CD4-positive, CD25-positive, alpha-beta regulatory T cell (primary cell): ENCODE measurements around the gene CAND2. TPM values are rescaled to one million over a fixed set of nuclear protein-coding genes. Genes with fewer than 3 reads are reported as not detected.
A peak's percentile ranks its signal among the peaks of the same experiment; 100 is the strongest.
"Not testable (repeated sequence)": the region's sequence is repeated elsewhere in the genome, so short reads cannot be mapped to it uniquely, and the experiment has no call there.

Experiments used
- ATAC-seq, 2 donors: fragments of 150-1000 bp; cut with Tn5 transposase; one replicate each; pipeline ENCODE4 v1.10.0; 2021; ENCODE audit warnings: low read depth in 2 of 2, moderate number of reproducible peaks in 2 of 2, moderate library complexity in 1 of 2
- DNase-seq, 3 donors: peaks; one replicate each; pipeline versions ENCODE4 v3.0.0 to v3.0.0-alpha.2; 2012 to 2022; ENCODE audit warnings: mixed read lengths in 1 of 3
- H3K27ac ChIP-seq: one replicate; pipeline ENCODE4 v1.7.0; 2013; ENCODE audit warnings: mild to moderate bottlenecking, low read length; ENCODE audit not compliant: insufficient read depth, poor library complexity, severe bottlenecking
- H3K27me3 ChIP-seq: one replicate; pipeline ENCODE4 v1.7.0; 2013; ENCODE audit warnings: low read length; ENCODE audit not compliant: control insufficient read depth, insufficient read depth
- H3K36me3 ChIP-seq: one replicate; pipeline ENCODE4 v1.7.0; 2013; ENCODE audit warnings: mild to moderate bottlenecking, low read length, moderate library complexity; ENCODE audit not compliant: control insufficient read depth, insufficient read depth
- H3K4me1 ChIP-seq: 2 replicates; pipeline ENCODE4 v1.7.0; 2013; ENCODE audit warnings: mild to moderate bottlenecking, low read length; ENCODE audit not compliant: insufficient read depth, control insufficient read depth, poor library complexity, severe bottlenecking
- H3K4me3 ChIP-seq: one replicate; pipeline ENCODE4 v1.7.0; 2013; ENCODE audit warnings: low read depth, mild to moderate bottlenecking, low read length, moderate library complexity
- H3K9me3 ChIP-seq, 2 experiments: 1 replicate in 1 of 2; 2 replicates in 1 of 2; pipeline ENCODE4 v1.7.0; 2013; ENCODE audit warnings: low read length in 2 of 2, mild to moderate bottlenecking in 1 of 2, moderate library complexity in 1 of 2; ENCODE audit not compliant: control insufficient read depth in 2 of 2
- H3K27ac Mint-ChIP-seq, 3 donors: one replicate each; pipeline ENCODE4 v1.8.0; 2020 to 2022; ENCODE audit warnings: mild to moderate bottlenecking in 3 of 3, mixed read lengths in 3 of 3, moderate library complexity in 2 of 3
- H3K27me3 Mint-ChIP-seq: one replicate; pipeline ENCODE4 v1.8.0; 2022; ENCODE audit warnings: mild to moderate bottlenecking, mixed read lengths
- H3K36me3 Mint-ChIP-seq: one replicate; pipeline ENCODE4 v1.8.0; 2020; ENCODE audit warnings: mixed read lengths
- H3K4me1 Mint-ChIP-seq, 4 donors: one replicate each; pipeline ENCODE4 v1.8.0; 2020 to 2022; ENCODE audit warnings: mixed read lengths in 4 of 4, mild to moderate bottlenecking in 1 of 4
- H3K4me3 Mint-ChIP-seq, 4 donors: one replicate each; pipeline ENCODE4 v1.8.0; 2020 to 2022; ENCODE audit warnings: mild to moderate bottlenecking in 4 of 4, mixed read lengths in 4 of 4, moderate library complexity in 3 of 4
- H3K9me3 Mint-ChIP-seq, 7 donors: one replicate each; pipeline ENCODE4 v1.8.0; 2020 to 2022; ENCODE audit warnings: mixed read lengths in 7 of 7, mild to moderate bottlenecking in 3 of 7, moderate library complexity in 2 of 7
- polyA plus RNA-seq, 4 donors: library from polyadenylated mRNA; unstranded; fragments of 300-500 nt; fragmentation: Illumina TruSeq; gene quantifications; one replicate each; pipeline ENCODE4 v1.2.3, GENCODE V29; 2021
- total RNA-seq: library from RNA; stranded (reverse); gene quantifications from one replicate; pipeline ENCODE4 v1.2.3, GENCODE V29; 2022

The CAND2 gene
- total and polyA plus RNA-seq, 5 donors from 2014 or later: 0.63 to 0.98 (median 0.76) TPM

- H3K27me3 Mint-ChIP-seq: peaks cover 23% of the 10 kb centered on the region
- H3K4me3 ChIP-seq: no peak overlapping the region
These were observed 72.6 kb downstream of the CAND2 start for GRCh38 chr3:12869035-12869621.

DNA sequence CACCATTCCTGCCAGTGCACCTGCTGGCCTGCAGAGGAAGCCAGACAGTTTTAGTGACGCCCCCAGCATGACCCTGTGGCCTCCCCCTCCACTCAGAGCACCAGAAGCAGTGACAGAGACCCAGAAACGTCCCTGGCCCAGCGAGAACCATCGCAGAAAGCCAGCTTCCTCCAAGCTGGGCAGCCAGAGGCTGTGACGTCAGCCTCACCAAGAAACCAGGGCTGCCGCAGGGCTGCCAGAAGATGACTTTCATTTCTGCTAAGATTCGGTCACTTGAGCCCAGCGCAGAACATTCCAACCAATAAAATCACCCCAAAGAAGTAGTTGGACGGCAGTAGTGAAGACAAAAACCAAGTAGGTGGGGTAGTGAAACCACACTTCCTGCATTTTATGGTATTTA, 74.5 kb downstream of the CAND2 start:
- no peaks in the 10 kb centered on the region for H3K27me3 ChIP-seq
- DNase-seq (peak in 1 of 3 donors; percentile 10), ATAC-seq (peak in 1 of 2 donors; percentile 14)
- Mint-ChIP-seq H3K27me3 (peaks cover 29% of the 10 kb centered on the region), H3K9me3 (no peaks in the 10 kb centered on the region), H3K4me3 (peak overlapping the region in 1 of 4 donors; percentile 49), H3K27ac (peak overlapping the region in 1 of 3 donors; percentile 27), H3K4me1 (peaks cover 7 to 19% (median 9%) of the 10 kb centered on the region in 4 donors), H3K36me3 (no peaks in the 10 kb centered on the region)
- peaks cover 13% of the 10 kb centered on the region for H3K4me1 ChIP-seq
- no peak overlapping the region for H3K27ac ChIP-seq
- H3K36me3 ChIP-seq: no peaks in the 10 kb centered on the region
- H3K9me3 ChIP-seq: no peaks in the 10 kb centered on the region
- no peak overlapping the region for H3K4me3 ChIP-seq

More at GRCh38 chr3:12869035-12869621, 72.6 kb downstream of the CAND2 start:
- Histone ChIP-seq H3K36me3 (no peaks in the 10 kb centered on the region), H3K27me3 (no peaks in the 10 kb centered on the region), H3K4me1 (peaks cover 13% of the 10 kb centered on the region), H3K27ac (no peak overlapping the region), H3K9me3 (peaks cover 2 to 4% of the 10 kb centered on the region in 2 experiments)
- peak overlapping the region in 2 of 4 donors; percentile 51 to 89 for H3K4me3 Mint-ChIP-seq
- H3K9me3 Mint-ChIP-seq: peaks cover 0 to 10% (median 0%) of the 10 kb centered on the region in 7 donors
- DNase-seq: no peak
- H3K27ac Mint-ChIP-seq: no peak overlapping the region
- peaks cover 7 to 15% (median 9%) of the 10 kb centered on the region in 4 donors for H3K4me1 Mint-ChIP-seq
- H3K36me3 Mint-ChIP-seq: no peaks in the 10 kb centered on the region
- no peak for ATAC-seq

- Histone ChIP-seq H3K4me3 (no peak overlapping the region), H3K27me3 (no peaks in the 10 kb centered on the region), H3K9me3 (no peaks in the 10 kb centered on the region), H3K27ac (no peak overlapping the region), H3K36me3 (no peaks in the 10 kb centered on the region), H3K4me1 (peaks cover 13% of the 10 kb centered on the region)
- Mint-ChIP-seq H3K9me3 (no peaks in the 10 kb centered on the region), H3K4me3 (no peak overlapping the region), H3K27ac (no peak overlapping the region), H3K27me3 (peaks cover 29% of the 10 kb centered on the region), H3K4me1 (peaks cover 7 to 19% (median 9%) of the 10 kb centered on the region in 4 donors), H3K36me3 (no peaks in the 10 kb centered on the region)
- ATAC-seq: no peak
- DNase-seq: no peak
These were observed 75.0 kb downstream of the CAND2 start for GRCh38 chr3:12871404-12871983.

GRCh38 chr3:12875857-12876836, 79.7 kb downstream of the CAND2 start:
- no peak for DNase-seq
- Histone ChIP-seq H3K4me3 (no peak overlapping the region), H3K9me3 (no peaks in the 10 kb centered on the region), H3K4me1 (no peaks in the 10 kb centered on the region), H3K36me3 (no peaks in the 10 kb centered on the region), H3K27me3 (no peaks in the 10 kb centered on the region), H3K27ac (no peak overlapping the region)
- no peaks in the 10 kb centered on the region for H3K36me3 Mint-ChIP-seq
- no peak overlapping the region for H3K27ac Mint-ChIP-seq
- H3K4me3 Mint-ChIP-seq: no peak overlapping the region
- H3K4me1 Mint-ChIP-seq: peaks cover 0 to 7% (median 0%) of the 10 kb centered on the region in 4 donors
- H3K9me3 Mint-ChIP-seq: no peaks in the 10 kb centered on the region
- peaks cover 26% of the 10 kb centered on the region for H3K27me3 Mint-ChIP-seq
- ATAC-seq: peak in 1 of 2 donors; percentile 14

GRCh38 chr3:12877040-12877439, 80.6 kb downstream of the CAND2 start:
- peaks cover 29% of the 10 kb centered on the region for H3K27me3 Mint-ChIP-seq
- no peak for ATAC-seq
- no peak overlapping the region for H3K27ac Mint-ChIP-seq
- Histone ChIP-seq H3K36me3 (no peaks in the 10 kb centered on the region), H3K4me3 (no peak overlapping the region), H3K27ac (no peak overlapping the region), H3K27me3 (no peaks in the 10 kb centered on the region), H3K4me1 (no peaks in the 10 kb centered on the region), H3K9me3 (no peaks in the 10 kb centered on the region)
- DNase-seq: no peak
- peaks cover 0 to 7% (median 0%) of the 10 kb centered on the region in 4 donors for H3K4me1 Mint-ChIP-seq
- H3K4me3 Mint-ChIP-seq: no peak overlapping the region
- H3K9me3 Mint-ChIP-seq: no peaks in the 10 kb centered on the region
- no peaks in the 10 kb centered on the region for H3K36me3 Mint-ChIP-seq

- DNase-seq (no peak), ATAC-seq (no peak)
- no peaks in the 10 kb centered on the region for H3K27me3 ChIP-seq
- no peak overlapping the region for H3K27ac ChIP-seq
- H3K4me1 ChIP-seq: no peaks in the 10 kb centered on the region
- no peaks in the 10 kb centered on the region for H3K36me3 Mint-ChIP-seq
- H3K4me3 Mint-ChIP-seq: peak overlapping the region in 1 of 4 donors; percentile 21
- H3K9me3 ChIP-seq: no peaks in the 10 kb centered on the region
- H3K4me3 ChIP-seq: no peak overlapping the region
- H3K27ac Mint-ChIP-seq: no peak overlapping the region
- peaks cover 30% of the 10 kb centered on the region for H3K27me3 Mint-ChIP-seq
- H3K36me3 ChIP-seq: no peaks in the 10 kb centered on the region
- H3K9me3 Mint-ChIP-seq: no peaks in the 10 kb centered on the region
- H3K4me1 Mint-ChIP-seq: peaks cover 0 to 7% (median 0%) of the 10 kb centered on the region in 4 donors
These were observed 81.7 kb downstream of the CAND2 start for GRCh38 chr3:12878141-12878574.

- not testable (repeated sequence) for ATAC-seq, H3K27me3 ChIP-seq, H3K27ac ChIP-seq, H3K4me1 Mint-ChIP-seq, H3K9me3 ChIP-seq, DNase-seq, H3K9me3 Mint-ChIP-seq, H3K36me3 Mint-ChIP-seq, H3K4me1 ChIP-seq, H3K4me3 ChIP-seq, H3K27ac Mint-ChIP-seq, H3K4me3 Mint-ChIP-seq, H3K36me3 ChIP-seq
- peaks cover 26% of the 10 kb centered on the region for H3K27me3 Mint-ChIP-seq
These were observed 82.3 kb downstream of the CAND2 start for GRCh38 chr3:12878758-12879157.
